Dermis microvascular lymphatic vessel endothelial cell (primary cell): ENCODE data around the gene CLEC14A. TPM values are rescaled to one million over a fixed set of nuclear protein-coding genes. Genes with fewer than 3 reads are reported as not detected.

Source experiments
- DNase-seq, 2 donors: peaks; one replicate each; pipeline versions ENCODE4 v3.0.0 to v3.0.0-alpha.2; 2010; ENCODE audit warnings: low read depth in 2 of 2
- total RNA-seq: library from RNA; depleted of rRNA; stranded (reverse); fragments of >200 nt; gene quantifications from 2 replicates; pipeline ENCODE4 v1.2.1, GENCODE V29; 2014

The CLEC14A gene
- total RNA-seq, 1 donor from 2014 or later: 84.2 TPM

DNA sequence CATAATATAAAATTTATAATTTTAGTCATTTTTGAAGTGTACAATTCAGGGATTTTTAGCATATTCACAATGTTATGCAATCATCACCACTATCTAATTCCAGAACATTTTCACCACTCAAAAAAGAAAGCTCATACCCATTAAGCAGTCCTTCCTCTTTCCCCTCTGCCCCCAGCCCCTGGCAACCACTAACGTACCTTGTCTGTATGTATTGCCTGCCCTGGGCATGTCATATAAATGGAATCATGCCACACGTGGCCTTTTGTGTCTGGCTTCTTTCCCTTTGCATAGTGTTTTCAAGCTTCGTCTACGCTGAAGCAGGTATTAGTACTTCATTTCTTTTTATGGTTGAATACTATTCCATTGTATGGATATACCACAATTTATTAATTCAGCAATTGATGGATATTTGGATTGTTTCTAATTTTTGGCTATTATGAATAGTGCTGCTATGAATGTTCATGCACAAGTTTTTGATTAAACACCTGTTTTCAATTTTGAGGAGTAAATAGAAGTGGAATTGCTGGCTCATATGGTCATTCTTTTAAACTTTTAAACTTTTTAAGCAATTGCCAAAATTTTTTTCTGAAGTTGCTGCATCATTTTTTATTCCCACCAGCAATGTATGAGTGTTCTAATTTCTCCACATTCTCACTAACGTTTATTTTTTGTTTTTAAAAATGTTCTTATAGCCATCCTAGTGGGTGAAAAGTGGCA is 49.8 kb downstream of the CLEC14A start:
- no peak for DNase-seq

DNA sequence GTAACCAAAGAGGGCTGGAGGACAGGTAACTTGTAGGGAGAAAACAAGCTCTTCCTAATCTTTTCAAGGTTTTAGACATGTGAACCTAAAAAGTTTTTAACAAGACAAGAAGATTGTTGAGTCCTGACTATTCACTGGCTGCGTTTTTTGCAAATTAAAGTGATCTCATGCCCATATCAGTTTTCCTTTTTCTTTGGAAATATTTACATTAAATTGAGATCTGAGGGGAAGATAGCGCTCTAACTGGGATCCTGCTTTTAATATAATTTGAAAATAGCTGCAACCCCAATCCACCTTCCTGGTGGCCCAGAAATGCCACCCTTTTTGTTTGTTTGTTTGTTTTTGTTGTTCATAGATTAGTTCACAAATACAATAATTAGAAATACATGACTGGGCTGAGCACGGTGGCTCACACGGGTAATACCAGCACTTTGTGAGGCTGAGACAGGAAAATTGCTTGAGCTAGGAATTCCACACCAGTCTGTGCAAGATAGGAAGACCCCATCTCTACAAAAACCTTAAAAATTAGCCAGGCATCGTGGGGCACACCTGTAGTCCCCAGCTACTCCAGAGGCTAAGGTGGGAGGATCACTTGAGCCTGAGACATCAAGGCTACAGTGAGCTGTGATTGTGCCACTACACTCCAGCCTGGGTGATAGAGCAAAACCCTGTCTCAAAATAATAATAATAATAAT is 50.6 kb downstream of the CLEC14A start:
- DNase-seq: no peak

DNA sequence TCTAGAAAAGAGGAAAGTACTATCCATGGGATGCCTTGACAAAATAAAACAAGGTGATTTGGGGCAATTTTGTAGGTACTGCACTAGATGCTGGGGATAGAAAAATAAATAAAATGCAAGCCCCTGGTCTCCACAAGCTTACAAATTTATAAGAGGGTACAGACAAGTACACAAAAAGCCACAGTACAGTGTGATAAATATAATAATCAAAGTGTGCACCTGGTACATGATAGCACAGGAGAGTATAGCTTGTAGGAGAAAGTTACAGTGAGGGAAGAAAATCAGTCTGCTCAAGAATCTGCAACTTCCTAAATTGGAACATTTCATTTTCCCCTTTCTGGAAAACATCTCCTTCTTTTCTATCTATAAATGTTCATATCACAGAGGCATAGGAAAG is 51.2 kb downstream of the CLEC14A start:
- DNase-seq: no peak

Other genes starting within 250 kb of the CLEC14A start
- under 0.01 TPM in 1 of 2 replicates, not detected in the other for gene SSTR1, start 48.2 kb downstream of the CLEC14A start, total RNA-seq